HG02588 (cell line): ENCODE data around the gene PINK1.
"Not testable (repeated sequence)": the region's sequence is repeated elsewhere in the genome, so short reads cannot be mapped to it uniquely, and the experiment has no call there.

Experiments
- ATAC-seq: cut with Tn5 transposase; IDR thresholded peaks from one replicate; pipeline ENCODE4 v1.9.1; 2021; ENCODE audit warnings: mild to moderate bottlenecking, moderate library complexity; ENCODE audit not compliant: unreplicated experiment

PINK1 gene

GRCh38 chr1:20673626-20674025 is 40.4 kb downstream of the PINK1 start:
- not testable (repeated sequence) for ATAC-seq

- no peak for ATAC-seq
These were observed 45.3 kb downstream of the PINK1 start for GRCh38 chr1:20678599-20678998.

- ATAC-seq, result no peak
These were observed 47.0 kb downstream of the PINK1 start for GRCh38 chr1:20680269-20680668.

GRCh38 chr1:20681999-20682398 is 48.7 kb downstream of the PINK1 start:
- no peak for ATAC-seq

GRCh38 chr1:20682571-20683236 is 49.4 kb downstream of the PINK1 start:
- ATAC-seq, result no peak

- no peak for ATAC-seq
These were observed 50.4 kb downstream of the PINK1 start for GRCh38 chr1:20683614-20684013.

GRCh38 chr1:20684050-20684620 is 50.9 kb downstream of the PINK1 start:
- ATAC-seq, result no peak

GRCh38 chr1:20684651-20685050 is 51.4 kb downstream of the PINK1 start:
- ATAC-seq, result no peak

- ATAC-seq, result no peak
These were observed 51.9 kb downstream of the PINK1 start for GRCh38 chr1:20685099-20685662.

GRCh38 chr1:20685741-20686140 is 52.5 kb downstream of the PINK1 start:
- ATAC-seq, result no peak

GRCh38 chr1:20686883-20687725 is 53.8 kb downstream of the PINK1 start:
- ATAC-seq, result no peak

- ATAC-seq, result no peak
These were observed 56.4 kb downstream of the PINK1 start for GRCh38 chr1:20689645-20690056.

GRCh38 chr1:20691872-20692271 is 58.6 kb downstream of the PINK1 start:
- ATAC-seq, result no peak

- ATAC-seq, result no peak
These were observed 60.4 kb downstream of the PINK1 start for GRCh38 chr1:20693623-20694022.

GRCh38 chr1:20695515-20695914 is 62.3 kb downstream of the PINK1 start:
- no peak for ATAC-seq

- no peak for ATAC-seq
These were observed 63.4 kb downstream of the PINK1 start for GRCh38 chr1:20696397-20697333.

- ATAC-seq, result no peak
These were observed 64.3 kb downstream of the PINK1 start for GRCh38 chr1:20697563-20697962.

GRCh38 chr1:20698195-20698910 is 65.1 kb downstream of the PINK1 start:
- no peak for ATAC-seq

GRCh38 chr1:20699558-20699957 is 66.3 kb downstream of the PINK1 start:
- no peak for ATAC-seq
